ENCODE results near the gene USH1G. TPM values are rescaled to one million over a fixed set of nuclear protein-coding genes. Genes with fewer than 3 reads are reported as not detected.
"Not testable (repeated sequence)": the region's sequence is repeated elsewhere in the genome, so short reads cannot be mapped to it uniquely, and the experiment has no call there.

Gene USH1G
- not detected in 2 replicates for total RNA-seq

GRCh38 chr17:74922694-74923537 lies at the start of gene USH1G:
Gene USH1G (minus strand): TSS chr17:74923255. CDS start chr17:74923073, 182 bp downstream.
- no peak for DNase-seq

GRCh38 chr17:74972107-74972972 lies 49.3 kb upstream of the USH1G start, which contains the start of gene HID1:
Gene HID1 (minus strand): TSS chr17:74972759. CDS start chr17:74972656, 103 bp downstream.
- peak; percentile 59 for DNase-seq

- DNase-seq: no peak
Observed at GRCh38 chr17:74971842-74972106, 48.7 kb upstream of the USH1G start.

- DNase-seq: no peak
Observed at GRCh38 chr17:74971069-74971841, 48.2 kb upstream of the USH1G start.

GRCh38 chr17:74970395-74970794 lies 47.3 kb upstream of the USH1G start:
- DNase-seq: peak; percentile 33

- not testable (repeated sequence) for DNase-seq
Observed at GRCh38 chr17:74969501-74969900, 46.4 kb upstream of the USH1G start.

- DNase-seq: no peak
Observed at GRCh38 chr17:74968361-74968780, 45.3 kb upstream of the USH1G start.

GRCh38 chr17:74964988-74965622 lies 42.0 kb upstream of the USH1G start:
- no peak for DNase-seq

- DNase-seq: no peak
Observed at GRCh38 chr17:74964246-74964761, 41.2 kb upstream of the USH1G start.

- no peak for DNase-seq
Observed at GRCh38 chr17:74963656-74964055, 40.6 kb upstream of the USH1G start.

GRCh38 chr17:74962622-74963394 lies 39.8 kb upstream of the USH1G start:
- DNase-seq: no peak

- DNase-seq: peak; percentile 95
Observed at GRCh38 chr17:74961657-74962350, 38.7 kb upstream of the USH1G start.

GRCh38 chr17:74960570-74961342 lies 37.7 kb upstream of the USH1G start:
- DNase-seq: no peak

- DNase-seq: no peak
Observed at GRCh38 chr17:74959826-74960515, 36.9 kb upstream of the USH1G start.

- DNase-seq: peak; percentile 80
Observed at GRCh38 chr17:74957935-74958740, 35.1 kb upstream of the USH1G start.

- no peak for DNase-seq
Observed at GRCh38 chr17:74956093-74956492, 33.0 kb upstream of the USH1G start.

- no peak for DNase-seq
Observed at GRCh38 chr17:74954665-74955421, 31.8 kb upstream of the USH1G start.

GRCh38 chr17:74954115-74954514 lies 31.1 kb upstream of the USH1G start:
- DNase-seq: no peak

Data from dermis blood vessel endothelial cell (primary cell).